Measurements from ENCODE around the gene ADGRL3. TPM values are rescaled to one million over a fixed set of nuclear protein-coding genes. Genes with fewer than 3 reads are reported as not detected.

ADGRL3 gene
- total and polyA plus RNA-seq, 9 donors = 0.88 to 9.5 (median 2.5) TPM

DNA sequence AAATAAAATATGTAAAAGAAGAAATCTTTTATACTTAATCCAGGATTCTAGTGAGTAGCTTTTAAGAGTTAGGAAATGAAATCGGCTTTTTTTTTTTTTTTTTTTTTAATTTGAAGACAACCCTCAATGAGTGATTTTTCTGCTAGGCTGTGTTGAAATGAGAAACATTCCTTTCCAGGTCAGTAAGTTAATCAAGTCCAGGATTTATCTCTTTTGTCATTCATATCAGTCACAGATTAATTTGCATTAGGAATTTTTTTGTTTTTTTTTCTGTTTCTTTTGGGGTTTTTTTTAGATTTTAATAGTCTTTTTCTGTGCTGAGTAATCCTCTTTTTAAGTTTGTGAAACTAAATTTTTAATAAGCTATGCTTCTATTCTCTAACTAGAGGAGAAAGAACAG, 448.1 kb downstream of the ADGRL3 start:
- no peaks in the 10 kb centered on the region for H3K4me1 ChIP-seq (ENCODE audit: insufficient read depth)
- intact Hi-C loops (cut with DNase I) = no loop called here
- no peak overlapping the region for H3K27ac ChIP-seq
- TF ChIP-seq POLR2A (IDR thresholded peaks at IDR 0.05) (no peak), EP300 (IDR thresholded peaks at IDR 0.05) (no peak)
- TF ChIP-seq, protein P1, sequence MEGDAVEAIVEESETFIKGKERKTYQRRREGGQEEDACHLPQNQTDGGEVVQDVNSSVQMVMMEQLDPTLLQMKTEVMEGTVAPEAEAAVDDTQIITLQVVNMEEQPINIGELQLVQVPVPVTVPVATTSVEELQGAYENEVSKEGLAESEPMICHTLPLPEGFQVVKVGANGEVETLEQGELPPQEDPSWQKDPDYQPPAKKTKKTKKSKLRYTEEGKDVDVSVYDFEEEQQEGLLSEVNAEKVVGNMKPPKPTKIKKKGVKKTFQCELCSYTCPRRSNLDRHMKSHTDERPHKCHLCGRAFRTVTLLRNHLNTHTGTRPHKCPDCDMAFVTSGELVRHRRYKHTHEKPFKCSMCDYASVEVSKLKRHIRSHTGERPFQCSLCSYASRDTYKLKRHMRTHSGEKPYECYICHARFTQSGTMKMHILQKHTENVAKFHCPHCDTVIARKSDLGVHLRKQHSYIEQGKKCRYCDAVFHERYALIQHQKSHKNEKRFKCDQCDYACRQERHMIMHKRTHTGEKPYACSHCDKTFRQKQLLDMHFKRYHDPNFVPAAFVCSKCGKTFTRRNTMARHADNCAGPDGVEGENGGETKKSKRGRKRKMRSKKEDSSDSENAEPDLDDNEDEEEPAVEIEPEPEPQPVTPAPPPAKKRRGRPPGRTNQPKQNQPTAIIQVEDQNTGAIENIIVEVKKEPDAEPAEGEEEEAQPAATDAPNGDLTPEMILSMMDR (IDR thresholded peaks at IDR 0.05) = no peak
- no peaks in the 10 kb centered on the region for H3K27me3 ChIP-seq
- DNase-seq = no peak
- H3K9me3 ChIP-seq = no peaks in the 10 kb centered on the region
- WGBS, 3 donors = 69 to 73% (median 71%) methylated on average over 1 of the region's 1 CpG
- no peak overlapping the region for H3K4me3 ChIP-seq
- H3K36me3 ChIP-seq = no peaks in the 10 kb centered on the region

DNA sequence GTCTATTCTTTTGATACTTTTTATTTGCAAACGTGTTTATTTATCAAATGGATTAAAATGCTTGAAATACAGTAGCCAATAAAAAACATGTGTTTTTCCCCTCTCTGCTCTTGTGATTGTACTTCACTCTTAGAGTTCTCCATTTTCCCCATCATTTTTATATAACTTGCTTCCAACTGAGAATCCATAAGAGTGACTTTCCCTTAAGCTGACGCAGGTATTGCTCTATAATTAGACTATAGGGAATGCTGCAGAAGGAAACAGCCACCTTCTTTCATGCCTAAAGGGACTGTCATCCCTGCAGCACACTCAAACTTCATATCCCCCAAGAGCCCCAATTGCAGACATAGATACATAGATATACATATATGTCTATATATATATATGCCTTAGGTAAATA, 456.9 kb downstream of the ADGRL3 start:
- Histone ChIP-seq H3K27ac (no peak overlapping the region), H3K4me1 (ENCODE audit: insufficient read depth) (no peaks in the 10 kb centered on the region), H3K4me3 (no peak overlapping the region), H3K9me3 (no peaks in the 10 kb centered on the region), H3K27me3 (no peaks in the 10 kb centered on the region), H3K36me3 (no peaks in the 10 kb centered on the region)
- DNase-seq = no peak
- TF ChIP-seq, protein P1 (IDR thresholded peaks at IDR 0.05) = no peak
- TF ChIP-seq EP300 (IDR thresholded peaks at IDR 0.05) = no peak
- TF ChIP-seq POLR2A (IDR thresholded peaks at IDR 0.05) = no peak
- WGBS, 3 donors = 52 to 58% (median 56%) methylated on average over 2 of the region's 2 CpGs
- intact Hi-C loops (cut with DNase I) = no loop called here

DNA sequence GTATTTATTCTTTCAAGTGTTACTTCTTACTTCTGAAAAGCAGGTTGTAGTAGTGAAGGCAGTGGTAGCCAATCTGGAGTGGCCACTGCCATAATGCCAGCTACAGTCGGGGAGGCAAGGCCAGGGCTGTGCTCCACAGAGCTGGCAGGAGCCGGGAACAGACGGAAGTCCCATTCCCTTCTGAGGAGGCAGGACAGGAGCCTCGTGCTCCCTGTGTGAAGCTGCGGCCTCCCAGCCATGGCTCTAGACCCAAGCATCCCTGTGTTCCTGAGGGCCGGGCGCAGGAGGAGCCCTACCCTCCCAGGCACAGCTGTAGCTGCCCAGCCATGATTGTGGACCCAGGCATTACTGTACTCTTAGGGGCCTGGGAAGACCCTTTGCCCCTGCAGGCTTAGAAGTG, 461.8 kb downstream of the ADGRL3 start:
- no peaks in the 10 kb centered on the region for H3K36me3 ChIP-seq
- no peak for DNase-seq
- H3K27me3 ChIP-seq = no peaks in the 10 kb centered on the region
- peaks cover 0 to 5% of the 10 kb centered on the region in 2 donors for H3K9me3 ChIP-seq
- no peaks in the 10 kb centered on the region for H3K4me1 ChIP-seq (ENCODE audit: insufficient read depth)
- H3K27ac ChIP-seq = no peak overlapping the region
- WGBS, 3 donors = 93 to 96% (median 95%) methylated on average over 7 of the region's 7 CpGs
- no peak overlapping the region for H3K4me3 ChIP-seq
- intact Hi-C loops (cut with DNase I) = no loop called here
- no peak for TF ChIP-seq POLR2A (IDR thresholded peaks at IDR 0.05)

DNA sequence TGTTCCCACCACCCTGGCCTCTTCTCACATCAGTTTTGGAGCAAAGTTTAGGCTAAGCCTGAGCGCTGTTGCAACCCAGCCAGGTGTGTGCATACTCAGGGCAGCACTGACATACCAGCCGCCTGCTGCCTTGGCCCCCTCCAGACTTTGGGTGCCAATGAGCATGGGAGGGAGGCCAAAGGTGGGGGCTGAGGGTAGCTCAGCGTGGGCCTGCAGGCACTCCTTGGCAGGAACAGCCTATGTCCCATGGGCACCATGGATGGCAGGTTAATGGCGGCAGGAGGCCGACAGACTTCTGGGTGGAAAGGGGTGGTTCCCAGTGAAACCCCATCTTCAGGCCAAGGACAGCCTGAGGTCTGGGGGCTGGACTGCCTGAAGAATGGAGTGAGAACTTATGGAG, 462.2 kb downstream of the ADGRL3 start:
- 90 to 96% (median 95%) methylated on average over 5 of the region's 5 CpGs for WGBS, 3 donors
- no peak for TF ChIP-seq EP300 (IDR thresholded peaks at IDR 0.05)
- TF ChIP-seq POLR2A (IDR thresholded peaks at IDR 0.05) = no peak
- TF ChIP-seq, protein P1 (IDR thresholded peaks at IDR 0.05) = no peak
- H3K4me1 ChIP-seq (ENCODE audit: insufficient read depth) = no peaks in the 10 kb centered on the region
- no peak for DNase-seq
- no peak overlapping the region for H3K4me3 ChIP-seq
- peaks cover 0 to 5% of the 10 kb centered on the region in 2 donors for H3K9me3 ChIP-seq
- H3K36me3 ChIP-seq = no peaks in the 10 kb centered on the region
- intact Hi-C loops (cut with DNase I) = no loop called here
- no peak overlapping the region for H3K27ac ChIP-seq
- H3K27me3 ChIP-seq = no peaks in the 10 kb centered on the region

DNA sequence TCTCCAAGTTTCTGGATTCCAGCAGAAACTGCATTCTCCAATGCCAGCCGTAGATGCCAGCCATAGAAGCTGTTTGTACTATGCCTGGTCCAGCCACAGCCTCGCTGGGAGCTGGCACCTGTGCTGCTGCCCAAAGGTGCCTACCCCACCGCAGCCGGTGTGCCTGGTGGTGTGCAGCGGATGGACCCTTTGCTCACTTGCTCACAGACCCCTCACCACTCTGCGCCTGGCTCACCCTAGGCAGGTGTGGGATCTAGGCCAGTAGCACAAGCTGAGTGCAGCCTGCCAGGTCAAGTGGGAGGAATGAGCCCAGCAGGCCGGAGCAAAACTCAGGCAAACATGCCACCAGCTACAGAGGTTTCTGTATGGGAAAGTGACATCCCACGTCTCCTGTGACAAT, 463.2 kb downstream of the ADGRL3 start:
- no peaks in the 10 kb centered on the region for H3K4me1 ChIP-seq (ENCODE audit: insufficient read depth)
- H3K9me3 ChIP-seq = peaks cover 0 to 5% of the 10 kb centered on the region in 2 donors
- WGBS, 3 donors = 88 to 93% (median 92%) methylated on average over 8 of the region's 8 CpGs
- no peaks in the 10 kb centered on the region for H3K36me3 ChIP-seq
- no peaks in the 10 kb centered on the region for H3K27me3 ChIP-seq
- no peak for DNase-seq
- H3K27ac ChIP-seq = no peak overlapping the region
- no peak overlapping the region for H3K4me3 ChIP-seq
- TF ChIP-seq, protein P1 (IDR thresholded peaks at IDR 0.05) = no peak
- TF ChIP-seq EP300 (IDR thresholded peaks at IDR 0.05) (no peak), POLR2A (IDR thresholded peaks at IDR 0.05) (no peak)
- intact Hi-C loops (cut with DNase I) = no loop called here
